ENCODE results near the gene BRI3BP.
"Not testable (repeated sequence)": the region's sequence is repeated elsewhere in the genome, so short reads cannot be mapped to it uniquely, and the experiment has no call there.

Gene BRI3BP

GRCh38 chr12:125023065-125023464 lies 29.6 kb downstream of the BRI3BP start:
- DNase-seq (ENCODE audit: low spot score): no peak

- no peak for DNase-seq (ENCODE audit: low spot score)
Measured at GRCh38 chr12:125024949-125025563, 31.6 kb downstream of the BRI3BP start.

- DNase-seq (ENCODE audit: low spot score): no peak
Measured at GRCh38 chr12:125025606-125026235, 32.3 kb downstream of the BRI3BP start.

- DNase-seq (ENCODE audit: low spot score): no peak
Measured at GRCh38 chr12:125028106-125028505, 34.7 kb downstream of the BRI3BP start.

GRCh38 chr12:125029761-125030358 lies 36.4 kb downstream of the BRI3BP start:
- DNase-seq (ENCODE audit: low spot score): no peak

GRCh38 chr12:125031471-125031870 lies 38.0 kb downstream of the BRI3BP start:
- not testable (repeated sequence) for DNase-seq (ENCODE audit: low spot score)

GRCh38 chr12:125032466-125033152 lies 39.2 kb downstream of the BRI3BP start:
- DNase-seq (ENCODE audit: low spot score): no peak

GRCh38 chr12:125033288-125033687 lies 39.8 kb downstream of the BRI3BP start:
- no peak for DNase-seq (ENCODE audit: low spot score)

GRCh38 chr12:125038976-125039625 lies 45.7 kb downstream of the BRI3BP start:
- DNase-seq (ENCODE audit: low spot score): no peak

GRCh38 chr12:125049093-125049458 lies 55.6 kb downstream of the BRI3BP start:
- DNase-seq (ENCODE audit: low spot score): no peak

- DNase-seq (ENCODE audit: low spot score): no peak
Measured at GRCh38 chr12:125050446-125050845, 57.0 kb downstream of the BRI3BP start.

GRCh38 chr12:125050868-125051267 lies 57.4 kb downstream of the BRI3BP start:
- no peak for DNase-seq (ENCODE audit: low spot score)

- no peak for DNase-seq (ENCODE audit: low spot score)
Measured at GRCh38 chr12:125053821-125054220, 60.4 kb downstream of the BRI3BP start.

- no peak for DNase-seq (ENCODE audit: low spot score)
Measured at GRCh38 chr12:125055591-125055990, 62.1 kb downstream of the BRI3BP start.

- no peak for DNase-seq (ENCODE audit: low spot score)
Measured at GRCh38 chr12:125056306-125056705, 62.9 kb downstream of the BRI3BP start.

GRCh38 chr12:125057708-125058107 lies 64.3 kb downstream of the BRI3BP start:
- no peak for DNase-seq (ENCODE audit: low spot score)

GRCh38 chr12:125061229-125061628 lies 67.8 kb downstream of the BRI3BP start:
- no peak for DNase-seq (ENCODE audit: low spot score)

GRCh38 chr12:125063522-125063921 lies 70.1 kb downstream of the BRI3BP start:
- DNase-seq (ENCODE audit: low spot score): not testable (repeated sequence)

GRCh38 chr12:125064492-125064891 lies 71.0 kb downstream of the BRI3BP start:
- no peak for DNase-seq (ENCODE audit: low spot score)

- peak; percentile 86 for DNase-seq (ENCODE audit: low spot score)
Measured at GRCh38 chr12:125065021-125065918, 71.8 kb downstream of the BRI3BP start, which contains the start of gene AACS. AACS (plus strand) TSS chr12:125065435; CDS start chr12:125065585, 150 bp downstream.

GRCh38 chr12:125065919-125066570 lies 72.6 kb downstream of the BRI3BP start:
- DNase-seq (ENCODE audit: low spot score): no peak
